Prostate gland (tissue), 2 donors: ENCODE data around the gene HECW1.

Source experiments
- POLR2A ChIP-seq: fragments of 450-650 bp; IDR thresholded peaks from one replicate; pipeline ENCODE4 v1.6.1; 2016; ENCODE audit warnings: antibody characterized with exemption, mild to moderate bottlenecking
- POLR2AphosphoS5 ChIP-seq: sonication (generic); formaldehyde crosslinking; IDR thresholded peaks from one replicate; pipeline ENCODE4 v1.6.1; 2017; ENCODE audit warnings: antibody characterized with exemption
- TF ChIP-seq, protein P1 (sequence below), 4 experiments: fragments of 200-600 bp in 2 of 4; fragments of 450-650 bp in 2 of 4; sonication (generic) in 2 of 4; IDR thresholded peaks; 1 replicate in 3 of 4; 2 replicates in 1 of 4; pipeline ENCODE4 v1.5.1; 2016 to 2019; ENCODE audit warnings: antibody characterized with exemption in 4 of 4, mild to moderate bottlenecking in 2 of 4, moderate library complexity in 2 of 4

- TF ChIP-seq POLR2A (no peak), POLR2AphosphoS5 (no peak)
- TF ChIP-seq, protein P1, sequence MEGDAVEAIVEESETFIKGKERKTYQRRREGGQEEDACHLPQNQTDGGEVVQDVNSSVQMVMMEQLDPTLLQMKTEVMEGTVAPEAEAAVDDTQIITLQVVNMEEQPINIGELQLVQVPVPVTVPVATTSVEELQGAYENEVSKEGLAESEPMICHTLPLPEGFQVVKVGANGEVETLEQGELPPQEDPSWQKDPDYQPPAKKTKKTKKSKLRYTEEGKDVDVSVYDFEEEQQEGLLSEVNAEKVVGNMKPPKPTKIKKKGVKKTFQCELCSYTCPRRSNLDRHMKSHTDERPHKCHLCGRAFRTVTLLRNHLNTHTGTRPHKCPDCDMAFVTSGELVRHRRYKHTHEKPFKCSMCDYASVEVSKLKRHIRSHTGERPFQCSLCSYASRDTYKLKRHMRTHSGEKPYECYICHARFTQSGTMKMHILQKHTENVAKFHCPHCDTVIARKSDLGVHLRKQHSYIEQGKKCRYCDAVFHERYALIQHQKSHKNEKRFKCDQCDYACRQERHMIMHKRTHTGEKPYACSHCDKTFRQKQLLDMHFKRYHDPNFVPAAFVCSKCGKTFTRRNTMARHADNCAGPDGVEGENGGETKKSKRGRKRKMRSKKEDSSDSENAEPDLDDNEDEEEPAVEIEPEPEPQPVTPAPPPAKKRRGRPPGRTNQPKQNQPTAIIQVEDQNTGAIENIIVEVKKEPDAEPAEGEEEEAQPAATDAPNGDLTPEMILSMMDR (IDR thresholded peaks at IDR 0.05), result no peak
These were observed 128.1 kb downstream of the HECW1 start for GRCh38 chr7:43240565-43240964.
